AG08395 (cell line): ENCODE data around the gene LIMS4.
"Not testable (repeated sequence)": the region's sequence is repeated elsewhere in the genome, so short reads cannot be mapped to it uniquely, and the experiment has no call there.

Source experiments
- DNase-seq: peaks from one replicate; pipeline ENCODE4 v3.0.0; 2012; ENCODE audit warnings: mixed read lengths, low spot score

The LIMS4 gene

GRCh38 chr2:110449127-110449947 is 23.3 kb downstream of the LIMS4 start:
- not testable (repeated sequence) for DNase-seq

DNA sequence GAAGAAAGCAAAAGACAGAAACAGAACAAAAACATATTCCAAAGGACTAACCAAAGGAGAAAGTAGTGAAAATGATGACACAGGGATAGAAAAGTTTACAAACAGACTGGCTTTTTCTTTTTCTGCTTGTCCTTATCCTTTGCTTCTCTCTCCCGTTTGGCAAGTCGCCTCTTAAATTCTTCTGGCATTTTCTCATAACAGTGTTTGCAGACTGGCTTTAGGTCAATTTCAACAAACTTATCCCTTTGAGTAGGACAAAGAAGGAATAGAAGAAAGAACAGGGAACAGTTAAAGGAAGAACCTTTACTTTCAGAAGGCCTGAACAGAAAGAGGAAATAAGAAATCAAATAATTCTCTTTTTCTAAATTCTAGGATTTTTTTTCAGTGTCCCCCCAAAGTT is 26.0 kb downstream of the LIMS4 start:
- DNase-seq: not testable (repeated sequence)

DNA sequence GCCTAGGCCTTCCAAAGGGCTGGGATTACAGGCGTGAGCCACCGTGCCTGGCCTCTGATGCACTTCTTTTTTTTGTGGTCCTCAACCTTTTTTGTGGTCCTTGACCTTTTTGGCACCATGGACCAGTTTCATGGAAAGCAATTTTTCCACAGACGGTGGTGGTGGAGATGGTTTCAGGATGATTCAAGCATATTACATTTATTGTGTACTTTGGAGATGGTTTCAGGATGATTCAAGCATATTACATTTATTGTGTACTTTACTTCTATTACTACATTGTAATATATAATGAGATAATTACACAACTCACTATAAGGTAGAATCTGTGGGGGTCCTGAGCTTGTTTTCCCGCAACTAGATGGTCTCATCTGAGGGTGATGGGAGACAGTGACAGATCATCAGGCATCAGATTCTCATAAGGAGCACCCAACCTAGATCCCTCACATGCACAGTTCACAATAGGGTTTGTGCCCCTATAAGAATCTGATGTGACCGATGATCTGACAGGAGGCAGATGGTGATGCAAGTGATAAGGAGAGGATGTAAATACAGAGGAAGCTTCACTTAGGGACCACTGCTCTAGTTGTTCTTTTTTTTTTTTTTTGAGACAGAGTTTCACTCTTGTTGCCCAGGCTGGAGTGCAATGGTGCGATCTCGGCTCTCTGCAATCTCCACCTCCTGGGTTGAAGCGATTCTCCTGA is 29.2 kb downstream of the LIMS4 start:
- not testable (repeated sequence) for DNase-seq

GRCh38 chr2:110441905-110442304 is 30.7 kb downstream of the LIMS4 start:
- not testable (repeated sequence) for DNase-seq

DNA sequence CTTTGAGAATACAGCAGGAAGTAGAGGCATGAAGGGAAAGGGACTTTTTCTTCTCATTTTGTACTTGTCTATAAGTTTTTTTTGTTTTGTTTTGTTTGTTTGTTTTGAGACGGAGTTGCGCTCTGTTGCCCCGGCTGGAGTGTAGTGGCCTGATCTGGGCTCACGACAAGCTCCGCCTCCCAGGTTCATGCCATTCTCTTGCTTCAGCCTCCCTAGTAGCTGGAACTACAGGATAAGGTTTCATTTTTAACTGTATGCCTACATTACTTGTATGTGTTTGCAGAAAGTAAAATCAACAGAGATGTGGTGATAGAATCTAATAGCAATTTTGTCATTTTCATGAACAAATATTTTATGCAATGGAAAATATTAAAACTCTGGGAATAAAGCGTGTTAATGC is 38.1 kb downstream of the LIMS4 start:
- not testable (repeated sequence) for DNase-seq

DNA sequence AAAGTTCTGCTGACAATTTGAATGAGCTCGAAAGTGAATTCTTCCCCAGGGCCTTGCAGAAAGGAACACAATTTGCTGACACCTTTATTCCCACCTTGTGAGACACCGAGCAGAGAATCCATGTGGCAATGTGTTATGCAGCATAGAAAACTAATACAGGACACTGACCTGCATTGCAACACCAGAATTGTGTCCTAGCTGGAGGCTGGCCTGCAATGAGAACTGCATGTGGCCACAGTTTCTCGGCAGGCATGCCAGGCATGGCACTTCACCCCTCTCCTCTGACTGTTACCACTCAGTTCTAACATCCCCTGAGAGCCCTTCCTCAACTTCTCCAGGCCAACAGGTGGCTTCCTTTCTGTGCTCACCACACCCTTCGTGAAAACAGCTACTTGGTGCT is 46.9 kb downstream of the LIMS4 start:
- not testable (repeated sequence) for DNase-seq

GRCh38 chr2:110424421-110424820 is 48.2 kb downstream of the LIMS4 start:
- not testable (repeated sequence) for DNase-seq

DNA sequence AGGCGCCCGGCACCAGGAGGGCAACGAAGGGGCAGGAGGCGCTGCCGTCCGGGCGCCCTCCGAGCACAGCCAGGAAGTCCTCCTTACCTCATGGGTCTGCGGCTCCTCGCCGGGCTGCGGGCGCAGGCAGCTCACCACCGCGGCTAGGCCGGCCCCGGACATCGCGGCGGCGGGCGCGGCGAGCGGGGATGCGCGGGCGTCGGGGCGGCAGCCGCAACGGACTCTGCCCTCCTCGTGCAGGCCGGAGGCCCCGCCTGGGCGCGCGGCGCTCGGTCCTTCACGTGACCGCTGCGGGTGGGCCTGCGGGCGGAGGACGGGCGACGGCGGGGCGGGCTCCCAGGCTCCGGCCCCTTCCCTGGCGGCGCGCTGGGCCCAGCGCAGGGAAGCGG is 49.0 kb downstream of the LIMS4 start:
- DNase-seq: not testable (repeated sequence)

GRCh38 chr2:110422852-110423573 is 49.6 kb downstream of the LIMS4 start:
- DNase-seq: not testable (repeated sequence)

GRCh38 chr2:110420641-110421354 is 51.8 kb downstream of the LIMS4 start:
- DNase-seq: not testable (repeated sequence)

DNA sequence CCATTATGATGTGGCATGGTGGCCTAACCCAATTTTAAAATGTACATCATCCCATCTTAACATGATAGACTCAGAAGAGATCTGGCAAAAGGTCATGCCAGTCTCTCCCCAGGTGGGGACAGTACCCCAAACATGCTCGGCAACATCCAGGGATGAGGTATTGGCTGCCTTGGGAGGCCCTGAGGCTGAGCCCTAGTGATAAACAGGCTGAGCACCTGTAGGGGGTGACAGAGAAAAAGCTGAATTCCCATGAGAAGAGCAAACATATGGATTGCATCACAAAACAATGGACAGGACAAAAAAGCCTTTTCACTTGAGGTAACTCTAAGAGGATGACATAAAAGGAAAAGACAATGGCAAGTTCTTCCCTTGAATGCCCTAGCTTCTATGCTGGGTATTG is 65.5 kb downstream of the LIMS4 start:
- DNase-seq: not testable (repeated sequence)

DNA sequence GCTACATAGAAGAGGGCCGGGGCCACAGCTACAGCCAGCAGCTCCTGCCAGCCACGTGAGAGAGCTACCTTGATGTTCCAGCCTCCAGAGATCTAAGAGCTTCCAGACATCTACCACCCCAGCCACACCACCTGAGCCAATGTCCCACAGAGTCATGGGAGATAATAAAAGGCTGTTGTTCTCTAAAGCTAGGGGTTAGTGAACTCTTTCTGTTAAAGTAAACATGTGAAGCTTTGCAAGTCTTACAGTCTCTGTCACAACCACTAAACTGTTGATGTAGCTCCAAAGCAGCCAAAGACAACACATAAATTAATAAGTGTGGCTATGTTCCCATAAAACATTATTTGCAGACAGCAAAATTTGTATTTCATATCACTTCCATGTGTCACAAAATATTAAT is 67.6 kb downstream of the LIMS4 start:
- not testable (repeated sequence) for DNase-seq

GRCh38 chr2:110404246-110404645 is 68.4 kb downstream of the LIMS4 start:
- not testable (repeated sequence) for DNase-seq

- not testable (repeated sequence) for DNase-seq
Observed at GRCh38 chr2:110401001-110401618, 71.5 kb downstream of the LIMS4 start.

DNA sequence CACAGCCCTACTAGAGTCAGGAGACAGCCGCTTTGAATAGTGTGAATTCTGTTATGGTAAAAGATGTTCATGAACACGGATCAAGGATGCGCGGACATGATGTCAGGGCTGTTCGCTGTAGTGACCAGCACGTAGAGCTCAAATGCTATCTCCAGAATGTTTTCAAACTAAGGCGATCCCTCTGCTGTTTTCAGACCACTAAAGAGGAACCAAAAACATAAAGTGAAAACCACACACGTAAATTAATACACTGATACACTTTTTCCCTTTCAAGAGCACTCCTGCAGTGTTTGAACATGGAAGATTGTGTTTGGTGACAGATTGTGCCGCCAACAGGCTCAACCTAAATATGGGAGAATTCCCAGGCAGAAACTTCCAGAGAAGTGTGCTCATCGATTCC is 73.2 kb downstream of the LIMS4 start:
- not testable (repeated sequence) for DNase-seq

DNA sequence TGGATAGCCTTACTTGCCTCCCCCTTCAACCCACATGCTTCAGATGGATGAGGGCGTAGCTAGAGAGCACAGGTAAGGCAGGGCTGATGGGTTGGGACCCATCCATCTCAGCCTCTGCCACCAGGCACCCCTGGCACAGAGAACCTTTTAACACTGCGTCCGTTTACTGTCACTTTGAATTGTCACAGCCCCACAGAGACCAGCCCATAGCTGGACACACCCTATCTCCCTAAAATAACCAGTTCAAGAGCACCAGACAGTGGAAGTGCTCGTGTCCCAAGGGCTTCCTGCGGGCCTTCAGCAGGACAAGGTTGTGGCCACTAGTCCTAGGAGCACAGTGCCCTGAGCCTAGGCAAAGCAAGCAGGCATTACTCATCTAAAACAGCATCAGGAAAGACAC is 76.6 kb downstream of the LIMS4 start:
- not testable (repeated sequence) for DNase-seq
